ENCODE results near the gene HDAC4.

GRCh38 chr2:239041062-239041461 lies 359.8 kb downstream of the HDAC4 start:
- TF ChIP-seq CTCF (IDR thresholded peaks at IDR 0.05) (no peak), EZH2 (IDR thresholded peaks at IDR 0.05; ENCODE audit: borderline replicate concordance, insufficient read depth, low read depth, low read length, poor library complexity, severe bottlenecking) (no peak)
